ENCODE measurements around the gene PNMA1. TPM values are rescaled to one million over a fixed set of nuclear protein-coding genes. Genes with fewer than 3 reads are reported as not detected.

The PNMA1 gene
- total and polyA plus RNA-seq, 9 of the 15 experiments (the other 6 are each of a cell fraction or from before 2014, with no cell fraction given), result 1.7 to 26.4 (median 8.7) TPM

DNA sequence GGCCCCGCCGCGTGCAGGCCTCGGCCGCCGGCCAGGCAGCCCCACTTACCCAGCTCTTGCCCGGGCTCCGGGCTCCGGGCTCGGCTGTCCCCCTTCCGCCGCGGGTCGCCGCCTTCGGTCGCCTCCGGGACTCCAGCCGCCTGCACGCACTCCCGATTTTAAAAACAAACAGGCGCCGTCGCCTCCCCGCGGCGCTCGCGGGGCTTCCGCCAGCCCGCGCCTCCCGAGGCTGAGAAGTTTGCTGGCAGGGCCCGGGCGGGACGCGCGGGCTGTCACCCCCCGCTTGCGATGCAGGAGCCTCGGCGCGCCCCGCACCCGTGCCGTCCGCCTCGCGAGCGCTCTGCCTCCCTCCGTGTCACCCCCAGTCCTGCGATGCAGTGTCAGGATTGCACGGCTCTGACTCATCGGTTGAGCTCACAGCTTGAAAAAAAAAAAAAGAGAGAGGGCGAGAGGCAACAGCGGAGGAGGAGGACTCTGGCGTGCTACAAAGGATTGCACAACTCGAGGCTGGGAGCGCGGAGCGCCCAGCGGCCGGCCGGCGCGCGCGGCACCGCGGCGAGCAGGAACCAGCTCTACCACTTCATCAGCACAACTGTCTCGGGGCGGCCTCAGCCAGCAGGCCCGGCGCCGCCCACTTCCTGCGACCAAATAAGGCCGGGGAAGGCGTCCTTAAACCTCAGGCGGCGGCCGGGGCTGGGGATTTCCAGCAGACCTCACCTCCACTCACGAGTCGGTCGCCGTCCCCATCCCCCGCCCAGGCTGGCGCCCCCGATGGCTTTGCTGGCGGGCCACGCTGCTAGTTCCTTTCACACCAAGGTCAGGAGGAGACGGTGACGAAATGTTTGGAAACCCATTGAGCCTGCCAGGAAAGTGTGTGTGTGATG is 45.8 kb upstream of the PNMA1 start:
- peak; percentile 81 for ATAC-seq
- intact Hi-C loops (cut with micrococcal nuclease), result loop anchor here (1.0 to 2.0 kb wide), 3 partner anchors 27 to 65 kb away; no protein-coding TSS in a partner anchor
- TF ChIP-seq ZNF699 (CRISPR knock-in tag; IDR thresholded peaks at IDR 0.05; ENCODE audit: insufficient replicate concordance) (no peak), RHOXF2B (CRISPR knock-in tag; conservative IDR thresholded peaks at IDR 0.05) (no peak), NBN (IDR thresholded peaks at IDR 0.05; ENCODE audit: low read depth) (no peak), NFIX (CRISPR knock-in tag; IDR thresholded peaks at IDR 0.05; ENCODE audit: low read depth) (no peak), ERF (CRISPR knock-in tag; IDR thresholded peaks at IDR 0.05) (no peak), HDAC3 (IDR thresholded peaks at IDR 0.05; ENCODE audit: borderline replicate concordance, partially characterized antibody) (no peak), POLR2G (IDR thresholded peaks at IDR 0.05; ENCODE audit: low read depth, low read length) (peak; percentile 98), SP2 (IDR thresholded peaks at IDR 0.05; ENCODE audit: extremely low read depth, low read depth, low read length, poor library complexity, severe bottlenecking) (peak; percentile 14), NR2C1 (IDR thresholded peaks at IDR 0.05) (no peak), NR2C1 (tag; IDR thresholded peaks at IDR 0.05) (no peak), HNRNPUL1 (IDR thresholded peaks at IDR 0.05; ENCODE audit: low read length) (no peak), ARID2 (IDR thresholded peaks at IDR 0.05) (no peak), NCOA2 (IDR thresholded peaks at IDR 0.05; ENCODE audit: partially characterized antibody in 2 of 2) (no peak)
- TF ChIP-seq, protein P1, sequence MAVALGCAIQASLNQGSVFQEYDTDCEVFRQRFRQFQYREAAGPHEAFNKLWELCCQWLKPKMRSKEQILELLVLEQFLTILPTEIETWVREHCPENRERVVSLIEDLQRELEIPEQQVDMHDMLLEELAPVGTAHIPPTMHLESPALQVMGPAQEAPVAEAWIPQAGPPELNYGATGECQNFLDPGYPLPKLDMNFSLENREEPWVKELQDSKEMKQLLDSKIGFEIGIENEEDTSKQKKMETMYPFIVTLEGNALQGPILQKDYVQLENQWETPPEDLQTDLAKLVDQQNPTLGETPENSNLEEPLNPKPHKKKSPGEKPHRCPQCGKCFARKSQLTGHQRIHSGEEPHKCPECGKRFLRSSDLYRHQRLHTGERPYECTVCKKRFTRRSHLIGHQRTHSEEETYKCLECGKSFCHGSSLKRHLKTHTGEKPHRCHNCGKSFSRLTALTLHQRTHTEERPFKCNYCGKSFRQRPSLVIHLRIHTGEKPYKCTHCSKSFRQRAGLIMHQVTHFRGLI (CRISPR knock-in tag; IDR thresholded peaks at IDR 0.05), result no peak
- TF ChIP-seq, protein P2, sequence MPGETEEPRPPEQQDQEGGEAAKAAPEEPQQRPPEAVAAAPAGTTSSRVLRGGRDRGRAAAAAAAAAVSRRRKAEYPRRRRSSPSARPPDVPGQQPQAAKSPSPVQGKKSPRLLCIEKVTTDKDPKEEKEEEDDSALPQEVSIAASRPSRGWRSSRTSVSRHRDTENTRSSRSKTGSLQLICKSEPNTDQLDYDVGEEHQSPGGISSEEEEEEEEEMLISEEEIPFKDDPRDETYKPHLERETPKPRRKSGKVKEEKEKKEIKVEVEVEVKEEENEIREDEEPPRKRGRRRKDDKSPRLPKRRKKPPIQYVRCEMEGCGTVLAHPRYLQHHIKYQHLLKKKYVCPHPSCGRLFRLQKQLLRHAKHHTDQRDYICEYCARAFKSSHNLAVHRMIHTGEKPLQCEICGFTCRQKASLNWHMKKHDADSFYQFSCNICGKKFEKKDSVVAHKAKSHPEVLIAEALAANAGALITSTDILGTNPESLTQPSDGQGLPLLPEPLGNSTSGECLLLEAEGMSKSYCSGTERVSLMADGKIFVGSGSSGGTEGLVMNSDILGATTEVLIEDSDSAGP (CRISPR knock-in tag; IDR thresholded peaks at IDR 0.05), result no peak

More for the DNA sequence above, 45.8 kb upstream of the PNMA1 start:
- H3K4me3 ChIP-seq, result peak overlapping the region; percentile 76
- peaks cover 89% of the 10 kb centered on the region for H3K79me2 ChIP-seq (ENCODE audit: control insufficient read depth, insufficient read depth, low read length)
- H4K20me1 ChIP-seq (replicated peaks; ENCODE audit: control insufficient read depth, insufficient read depth, low read length), result peaks cover 4% of the 10 kb centered on the region; the same call in 1 of the 2 replicates
- 0% methylated on average over 27 of the region's 93 CpGs for WGBS (ENCODE audit: insufficient coverage, low coverage, missing lambda C conversion rate)
- peak overlapping the region; percentile 82 to 97 for H3K9ac ChIP-seq (ENCODE audit: insufficient read depth in 1 of 2, low read depth in 2 of 2, low read length in 2 of 2)
- H3K4me2 ChIP-seq (ENCODE audit: insufficient read depth, low read length), result peak overlapping the region; percentile 88
- no peaks in the 10 kb centered on the region for H3K27me3 ChIP-seq (ENCODE audit: control insufficient read depth in 2 of 2, insufficient read depth in 2 of 2, low read length in 2 of 2)
- ChIA-PET POLR2A (interaction anchor here (0.5 to 3.2 kb wide), 15 partner anchors 9 to 220 kb away, joined by 3 to 31 read pairs (median 4); partner anchors contain the start of gene PTGR2), CTCF (ENCODE audit: low intra/inter-chr PET ratio) (interaction anchor here (1.0 to 1.1 kb wide), 2 partner anchors 31 to 65 kb away, joined by 3 read pairs; no protein-coding TSS in a partner anchor)
- peaks cover 65 to 73% of the 10 kb centered on the region in 2 experiments for H3K4me1 ChIP-seq (replicated peaks in 1 of 2; ENCODE audit: control insufficient read depth in 2 of 2, insufficient read depth in 2 of 2, low read length in 2 of 2)
- peak; percentile 63 to 95 (median 72) for DNase-seq (ENCODE audit: extremely low read depth in 1 of 4, low spot score in 3 of 4)
- in situ Hi-C loops (cut with MboI), result no loop called here
- H3K9me1 ChIP-seq (ENCODE audit: control insufficient read depth, insufficient read depth, low read length), result no peaks in the 10 kb centered on the region
- H3K27ac ChIP-seq (ENCODE audit: extremely low read depth, low read depth, low read length), result peak overlapping the region; percentile 92
- no peaks in the 10 kb centered on the region for H3K9me3 ChIP-seq (replicated peaks; ENCODE audit: control insufficient read depth, insufficient read depth, low read depth, low read length)
- peak overlapping the region; percentile 71 for H2AFZ ChIP-seq (ENCODE audit: low read depth, low read length)
- peaks cover 25% of the 10 kb centered on the region; the same call in 2 of the 3 replicates for H3K36me3 ChIP-seq (ENCODE audit: control insufficient read depth, insufficient read depth, low read length)
- no TSS peak for BruUV-seq (replicated peaks)
- peak; percentile 94 for FAIRE-seq
